ENCODE measurements around the gene IL17RD. TPM values are rescaled to one million over a fixed set of nuclear protein-coding genes. Genes with fewer than 3 reads are reported as not detected.

The IL17RD gene
- total and polyA plus RNA-seq, 2 of the 4 experiments (the other 2 are of a cell fraction), result 0.72 to 0.92 TPM

GRCh38 chr3:57152151-57153143, 12.7 kb downstream of the IL17RD start (continued):
- TF ChIP-seq CEBPB (IDR thresholded peaks at IDR 0.05; ENCODE audit: low read depth, low read length) (no peak), CTCF (conservative IDR thresholded peaks at IDR 0.05; ENCODE audit: low read depth, low read length) (no peak), RCOR1 (IDR thresholded peaks at IDR 0.05; ENCODE audit: insufficient replicate concordance, low read length) (no peak)
